PC-3 (cell line): ENCODE results near the gene NPAS2. TPM values are rescaled to one million over a fixed set of nuclear protein-coding genes. Genes with fewer than 3 reads are reported as not detected.

Experiments
- ATAC-seq: fragments of 200-7000 bp; cut with Tn5 transposase; 2 replicates; pipeline ENCODE4 v1.9.1; 2020; ENCODE audit warnings: mild to moderate bottlenecking, moderate library complexity
- BruUV-seq: library from RNA; stranded (reverse); fragments of 400-500 nt; replicated peaks from 2 replicates; lab custom pipeline; 2021; lab: Mats Ljungman, UMichigan
- CTCF ChIA-PET: fragments of 300-600 bp; sonication (Branson Sonifier 250); formaldehyde crosslinking; loops from one replicate; lab custom pipeline; 2022; ENCODE audit warnings: antibody characterized with exemption; lab: Charles Lee
- POLR2A ChIA-PET: fragments of 300-600 bp; sonication (Branson Sonifier 250); formaldehyde crosslinking; loops from one replicate; lab custom pipeline; 2022; ENCODE audit warnings: antibody characterized with exemption; ENCODE audit not compliant: unreplicated experiment; lab: Charles Lee
- DNase-seq: peaks from one replicate; pipeline ENCODE4 v3.0.0-alpha.2; 2015
- H2AFZ ChIP-seq: fragments of 300-600 bp; sonication (generic); 2 replicates; pipeline ENCODE4 v1.6.0; 2016; ENCODE audit warnings: antibody characterized with exemption, low read length
- H3F3A ChIP-seq: fragments of 300-600 bp; sonication (generic); one replicate; pipeline ENCODE4 v1.6.0; 2017; ENCODE audit warnings: antibody characterized with exemption, low read length, control low read depth, mild to moderate bottlenecking; ENCODE audit not compliant: unreplicated experiment
- H3K27ac ChIP-seq: fragments of 300-600 bp; sonication (generic); 2 replicates; pipeline ENCODE4 v1.5.1; 2016; ENCODE audit warnings: mild to moderate bottlenecking, low read length
- H3K27me3 ChIP-seq: fragments of 300-600 bp; sonication (generic); 2 replicates; pipeline ENCODE4 v1.6.1; 2016; ENCODE audit warnings: low read length, mixed read lengths
- H3K36me3 ChIP-seq: fragments of 300-600 bp; sonication (generic); 2 replicates; pipeline ENCODE4 v1.6.1; 2016; ENCODE audit warnings: low read depth, mixed run types, low read length, mixed read lengths
- H3K4me1 ChIP-seq: fragments of 300-600 bp; sonication (generic); 2 replicates; pipeline ENCODE4 v1.5.1; 2016; ENCODE audit warnings: low read length; ENCODE audit not compliant: insufficient read depth
- H3K4me2 ChIP-seq: fragments of 300-600 bp; sonication (generic); 2 replicates; pipeline ENCODE4 v1.6.0; 2016; ENCODE audit warnings: low read length
- H3K4me3 ChIP-seq: fragments of 300-600 bp; sonication (generic); 2 replicates; pipeline ENCODE4 v1.5.1; 2016; ENCODE audit warnings: mild to moderate bottlenecking, low read length, mixed read lengths
- H3K79me2 ChIP-seq: fragments of 300-600 bp; sonication (generic); 2 replicates; pipeline ENCODE4 v1.6.1; 2017; ENCODE audit warnings: low read length, mixed read lengths
- H3K9ac ChIP-seq: fragments of 300-600 bp; sonication (generic); 2 replicates; pipeline ENCODE4 v1.6.0; 2016; ENCODE audit warnings: mild to moderate bottlenecking, low read length
- H3K9me2 ChIP-seq: fragments of 300-600 bp; sonication (generic); replicated peaks from 2 replicates; pipeline ENCODE4 v1.6.1; 2016; ENCODE audit warnings: mixed run types, low read length, mixed read lengths
- H3K9me3 ChIP-seq: fragments of 300-600 bp; sonication (generic); 2 replicates; pipeline ENCODE4 v1.6.1; 2016; ENCODE audit warnings: low read length, mixed read lengths
- H4K20me1 ChIP-seq: fragments of 300-600 bp; sonication (generic); 2 replicates; pipeline ENCODE4 v1.6.1; 2016; ENCODE audit warnings: low read length, mixed read lengths
- EZH2 ChIP-seq: fragments of 300-600 bp; sonication (generic); IDR thresholded peaks from one replicate; pipeline ENCODE4 v1.6.1; 2017; ENCODE audit warnings: antibody characterized with exemption, mild to moderate bottlenecking, low read length; ENCODE audit not compliant: unreplicated experiment
- EZH2phosphoT487 ChIP-seq: fragments of 300-600 bp; sonication (generic); IDR thresholded peaks from 2 replicates; pipeline ENCODE4 v1.6.1; 2018; ENCODE audit warnings: mild to moderate bottlenecking, antibody characterized with exemption, low read length, borderline replicate concordance
- intact Hi-C: fragments of 100-400 bp; cut with micrococcal nuclease; formaldehyde crosslinking; loops from 2 replicates; pipeline ENCODE4 v1.9.0; 2023
- total RNA-seq: library from RNA; depleted of rRNA; stranded (reverse); fragments of >200 nt; gene quantifications from 2 replicates; pipeline ENCODE4 v1.2.3, GENCODE V29; 2014
- TF ChIP-seq, protein P1 (sequence below): fragments of 300-600 bp; sonication (generic); conservative IDR thresholded peaks from 2 replicates; pipeline ENCODE4 v1.5.1; 2017; ENCODE audit warnings: antibody characterized with exemption, low read depth, mild to moderate bottlenecking, low read length

NPAS2 gene
- total RNA-seq, 1 experiment from 2014 or later = 55.4 TPM

DNA sequence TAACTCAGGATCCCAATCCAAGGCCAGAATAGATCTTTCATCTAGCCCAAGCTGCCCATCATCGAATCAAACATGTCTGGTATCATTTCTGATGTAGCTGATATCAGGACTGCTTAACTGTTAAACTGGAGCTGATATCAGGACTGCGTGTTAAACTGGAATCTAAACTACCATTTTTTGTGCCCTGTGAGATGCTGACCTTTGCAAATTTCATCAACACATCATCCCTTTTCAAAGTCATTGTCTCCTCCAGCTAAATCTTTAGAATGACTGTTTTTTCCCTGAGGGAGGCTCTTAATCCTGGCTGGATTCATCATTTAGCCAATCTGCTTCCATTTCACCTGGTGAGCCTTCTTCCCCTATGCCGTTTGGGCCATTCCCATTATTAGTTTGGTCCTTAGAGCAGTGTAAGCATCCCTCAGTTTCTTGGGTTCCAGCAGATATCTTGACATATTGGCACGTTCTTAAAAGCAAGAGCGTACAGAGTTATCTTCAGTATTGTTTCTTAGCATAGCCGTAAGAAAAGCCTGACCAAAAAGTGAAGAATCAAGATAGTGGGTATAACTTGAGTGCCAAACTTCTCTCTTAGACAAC is 194.4 kb downstream of the NPAS2 start:
- no peaks in the 10 kb centered on the region for H3K9me2 ChIP-seq
- POLR2A ChIA-PET = no interaction called here
- H3K9ac ChIP-seq = no peak overlapping the region
- ATAC-seq (no peak), DNase-seq (no peak)
- H3K79me2 ChIP-seq = no peaks in the 10 kb centered on the region
- H3K27me3 ChIP-seq = no peaks in the 10 kb centered on the region
- H3K36me3 ChIP-seq = peaks cover 35% of the 10 kb centered on the region; the same call in 1 of the 2 replicates
- no peak overlapping the region for H3K4me3 ChIP-seq
- no peak overlapping the region for H3K4me2 ChIP-seq
- intact Hi-C loops = no loop called here
- H4K20me1 ChIP-seq = peaks cover 5% of the 10 kb centered on the region; the same call in 1 of the 2 replicates
- no peaks in the 10 kb centered on the region for H3K4me1 ChIP-seq
- H3K27ac ChIP-seq = no peak overlapping the region
- BruUV-seq = no TSS peak
- TF ChIP-seq EZH2 = no peak
- TF ChIP-seq, protein P1, sequence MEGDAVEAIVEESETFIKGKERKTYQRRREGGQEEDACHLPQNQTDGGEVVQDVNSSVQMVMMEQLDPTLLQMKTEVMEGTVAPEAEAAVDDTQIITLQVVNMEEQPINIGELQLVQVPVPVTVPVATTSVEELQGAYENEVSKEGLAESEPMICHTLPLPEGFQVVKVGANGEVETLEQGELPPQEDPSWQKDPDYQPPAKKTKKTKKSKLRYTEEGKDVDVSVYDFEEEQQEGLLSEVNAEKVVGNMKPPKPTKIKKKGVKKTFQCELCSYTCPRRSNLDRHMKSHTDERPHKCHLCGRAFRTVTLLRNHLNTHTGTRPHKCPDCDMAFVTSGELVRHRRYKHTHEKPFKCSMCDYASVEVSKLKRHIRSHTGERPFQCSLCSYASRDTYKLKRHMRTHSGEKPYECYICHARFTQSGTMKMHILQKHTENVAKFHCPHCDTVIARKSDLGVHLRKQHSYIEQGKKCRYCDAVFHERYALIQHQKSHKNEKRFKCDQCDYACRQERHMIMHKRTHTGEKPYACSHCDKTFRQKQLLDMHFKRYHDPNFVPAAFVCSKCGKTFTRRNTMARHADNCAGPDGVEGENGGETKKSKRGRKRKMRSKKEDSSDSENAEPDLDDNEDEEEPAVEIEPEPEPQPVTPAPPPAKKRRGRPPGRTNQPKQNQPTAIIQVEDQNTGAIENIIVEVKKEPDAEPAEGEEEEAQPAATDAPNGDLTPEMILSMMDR = no peak
- TF ChIP-seq EZH2phosphoT487 = no peak
- peaks cover 6% of the 10 kb centered on the region for H3F3A ChIP-seq
- H2AFZ ChIP-seq = no peak overlapping the region
- CTCF ChIA-PET = no interaction called here
- H3K9me3 ChIP-seq = no peaks in the 10 kb centered on the region

DNA sequence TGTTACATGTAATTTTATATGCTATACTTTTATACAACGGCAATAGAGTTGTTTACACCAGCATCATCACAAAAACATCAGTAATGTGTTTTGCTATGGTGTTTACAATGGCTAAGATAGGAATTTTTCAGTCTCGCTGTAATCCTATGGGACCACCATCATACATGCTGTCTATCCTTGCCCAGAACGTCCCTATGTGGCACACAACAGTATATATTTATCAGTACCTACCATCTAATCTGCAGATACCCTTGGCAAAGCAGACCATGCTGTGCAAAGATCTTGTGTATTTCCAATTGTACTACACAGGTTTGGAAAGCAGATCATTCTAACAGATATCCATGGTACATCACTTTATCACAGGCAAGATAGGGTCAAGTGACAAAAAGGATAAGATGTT is 197.4 kb downstream of the NPAS2 start:
- Histone ChIP-seq H3K27me3 (no peaks in the 10 kb centered on the region), H3K27ac (no peak overlapping the region), H2AFZ (no peak overlapping the region), H3K9ac (no peak overlapping the region), H3K9me3 (no peaks in the 10 kb centered on the region), H4K20me1 (peaks cover 1% of the 10 kb centered on the region; the same call in 1 of the 2 replicates), H3K4me3 (no peak overlapping the region), H3K9me2 (no peaks in the 10 kb centered on the region), H3K4me2 (no peak overlapping the region), H3K36me3 (peaks cover 43% of the 10 kb centered on the region), H3F3A (peaks cover 2% of the 10 kb centered on the region), H3K79me2 (no peaks in the 10 kb centered on the region), H3K4me1 (no peaks in the 10 kb centered on the region)
- no peak for TF ChIP-seq EZH2phosphoT487
- no peak for TF ChIP-seq EZH2
- TF ChIP-seq, protein P1 = no peak
- DNase-seq (no peak), ATAC-seq (no peak)
- no TSS peak for BruUV-seq
- intact Hi-C loops = no loop called here
- POLR2A ChIA-PET = no interaction called here
- CTCF ChIA-PET = no interaction called here

DNA sequence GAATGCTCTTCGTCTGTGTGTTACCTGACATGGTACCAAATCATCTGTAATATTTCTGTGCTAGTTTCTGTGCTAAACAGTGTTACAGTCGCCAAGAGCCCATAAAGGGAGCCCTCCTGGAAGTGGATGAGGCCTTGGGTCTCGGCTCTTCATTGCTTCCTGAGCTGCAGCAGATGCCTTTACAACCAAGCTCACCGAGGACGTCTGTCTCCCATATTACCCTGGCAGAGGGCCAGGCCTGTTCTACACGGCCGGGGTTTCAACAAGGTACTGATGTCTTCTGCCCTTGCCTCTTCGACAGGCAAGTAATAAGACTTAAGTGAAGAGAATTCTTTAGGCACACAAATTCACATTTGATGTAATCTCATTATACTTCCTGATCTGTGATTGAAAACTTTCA is 199.0 kb downstream of the NPAS2 start:
- no peak for ATAC-seq
- DNase-seq = no peak
- H3F3A ChIP-seq = no peaks in the 10 kb centered on the region
- no peaks in the 10 kb centered on the region for H3K9me3 ChIP-seq
- H3K4me1 ChIP-seq = no peaks in the 10 kb centered on the region
- no peak overlapping the region for H3K27ac ChIP-seq
- no TSS peak for BruUV-seq
- CTCF ChIA-PET = no interaction called here
- H3K36me3 ChIP-seq = peaks cover 47% of the 10 kb centered on the region
- TF ChIP-seq, protein P1 = no peak
- TF ChIP-seq EZH2phosphoT487 (no peak), EZH2 (no peak)
- intact Hi-C loops = no loop called here
- POLR2A ChIA-PET = no interaction called here
- H4K20me1 ChIP-seq = no peaks in the 10 kb centered on the region
- no peaks in the 10 kb centered on the region for H3K27me3 ChIP-seq
- no peak overlapping the region for H2AFZ ChIP-seq
- H3K79me2 ChIP-seq = no peaks in the 10 kb centered on the region
- no peaks in the 10 kb centered on the region for H3K9me2 ChIP-seq
- no peak overlapping the region for H3K4me2 ChIP-seq
- H3K4me3 ChIP-seq = no peak overlapping the region
- no peak overlapping the region for H3K9ac ChIP-seq
